ENCODE results near the gene NKPD1.

DNA sequence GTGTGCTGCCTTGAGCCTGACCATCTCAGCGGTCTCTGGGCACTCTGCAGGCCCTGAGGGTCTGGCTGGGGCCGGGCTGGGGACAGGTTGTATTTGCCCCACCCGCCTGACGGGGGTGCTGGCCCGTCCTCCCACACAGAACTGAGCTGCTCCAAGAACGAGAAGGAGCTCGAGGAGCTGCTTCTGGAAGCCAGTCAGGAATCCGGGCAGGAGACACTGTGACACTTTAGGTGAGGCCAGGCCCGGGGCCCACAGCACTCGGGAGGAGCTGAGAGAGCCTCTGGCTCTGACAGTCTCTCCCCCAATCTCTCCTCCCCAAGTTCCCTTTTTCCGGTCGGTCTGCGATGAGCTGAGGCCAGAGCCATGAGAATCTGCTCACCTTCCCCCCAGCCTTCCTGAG, 14.5 kb downstream of the NKPD1 start:
- TF ChIP-seq, protein P1, sequence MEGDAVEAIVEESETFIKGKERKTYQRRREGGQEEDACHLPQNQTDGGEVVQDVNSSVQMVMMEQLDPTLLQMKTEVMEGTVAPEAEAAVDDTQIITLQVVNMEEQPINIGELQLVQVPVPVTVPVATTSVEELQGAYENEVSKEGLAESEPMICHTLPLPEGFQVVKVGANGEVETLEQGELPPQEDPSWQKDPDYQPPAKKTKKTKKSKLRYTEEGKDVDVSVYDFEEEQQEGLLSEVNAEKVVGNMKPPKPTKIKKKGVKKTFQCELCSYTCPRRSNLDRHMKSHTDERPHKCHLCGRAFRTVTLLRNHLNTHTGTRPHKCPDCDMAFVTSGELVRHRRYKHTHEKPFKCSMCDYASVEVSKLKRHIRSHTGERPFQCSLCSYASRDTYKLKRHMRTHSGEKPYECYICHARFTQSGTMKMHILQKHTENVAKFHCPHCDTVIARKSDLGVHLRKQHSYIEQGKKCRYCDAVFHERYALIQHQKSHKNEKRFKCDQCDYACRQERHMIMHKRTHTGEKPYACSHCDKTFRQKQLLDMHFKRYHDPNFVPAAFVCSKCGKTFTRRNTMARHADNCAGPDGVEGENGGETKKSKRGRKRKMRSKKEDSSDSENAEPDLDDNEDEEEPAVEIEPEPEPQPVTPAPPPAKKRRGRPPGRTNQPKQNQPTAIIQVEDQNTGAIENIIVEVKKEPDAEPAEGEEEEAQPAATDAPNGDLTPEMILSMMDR (IDR thresholded peaks at IDR 0.05): no peak
- TF ChIP-seq POLR2A (IDR thresholded peaks at IDR 0.05): no peak
